Suprapubic skin (tissue), 4 donors: Measurements from ENCODE around the gene GSTA2. TPM values are rescaled to one million over a fixed set of nuclear protein-coding genes. Genes with fewer than 3 reads are reported as not detected.
"Not testable (repeated sequence)": the region's sequence is repeated elsewhere in the genome, so short reads cannot be mapped to it uniquely, and the experiment has no call there.

ENCODE experiments used
- DNase-seq, 2 donors: peaks; one replicate each; pipeline ENCODE4 v3.0.0-alpha.2; 2019; ENCODE audit warnings: low spot score in 2 of 2
- H3K27ac ChIP-seq: fragments of 200-600 bp; sonication (generic); one replicate; pipeline ENCODE4 v1.5.1; 2019
- H3K27me3 ChIP-seq: fragments of 200-600 bp; sonication (generic); one replicate; pipeline ENCODE4 v1.5.1; 2019
- H3K36me3 ChIP-seq: fragments of 200-600 bp; sonication (generic); one replicate; pipeline ENCODE4 v1.5.1; 2019
- H3K4me1 ChIP-seq: fragments of 200-600 bp; sonication (generic); one replicate; pipeline ENCODE4 v1.5.1; 2019
- H3K4me3 ChIP-seq: fragments of 200-600 bp; sonication (generic); one replicate; pipeline ENCODE4 v1.5.1; 2019; ENCODE audit warnings: mild to moderate bottlenecking
- H3K9me3 ChIP-seq: fragments of 200-600 bp; sonication (generic); one replicate; pipeline ENCODE4 v1.5.1; 2019
- EP300 ChIP-seq: sonication (generic); formaldehyde crosslinking; IDR thresholded peaks from one replicate; pipeline ENCODE4 v1.6.1; 2017; ENCODE audit warnings: antibody characterized with exemption
- POLR2A ChIP-seq, 2 donors: fragments of 450-650 bp; IDR thresholded peaks; one replicate each; pipeline ENCODE4 v1.6.1; 2017; ENCODE audit warnings: antibody characterized with exemption in 2 of 2, mild to moderate bottlenecking in 2 of 2, moderate library complexity in 2 of 2
- POLR2AphosphoS5 ChIP-seq, 3 donors: sonication (generic); formaldehyde crosslinking; IDR thresholded peaks; one replicate each; pipeline ENCODE4 v1.6.1; 2017; ENCODE audit warnings: antibody characterized with exemption in 3 of 3
- WGBS: methylation state at CpG from one replicate; pipeline ENCODE4 v1.1.5; 2018; 5-methylcytosine and 5-hydroxymethylcytosine counted together
- total RNA-seq, 4 donors: library from RNA; depleted of rRNA; stranded (reverse); fragments of >200 nt; gene quantifications; one replicate each; pipeline ENCODE4 v1.1.0, GENCODE V29; 2016
- TF ChIP-seq, protein P1 (sequence below), 2 donors: fragments of 200-600 bp in 1 of 2; fragments of 450-650 bp in 1 of 2; sonication (generic) in 1 of 2; IDR thresholded peaks; one replicate each; pipeline ENCODE4 v1.5.1; 2016 to 2019; ENCODE audit warnings: antibody characterized with exemption in 2 of 2, mild to moderate bottlenecking in 1 of 2, moderate library complexity in 1 of 2

Gene GSTA2
- total RNA-seq, 4 donors from 2014 or later = not detected

DNA sequence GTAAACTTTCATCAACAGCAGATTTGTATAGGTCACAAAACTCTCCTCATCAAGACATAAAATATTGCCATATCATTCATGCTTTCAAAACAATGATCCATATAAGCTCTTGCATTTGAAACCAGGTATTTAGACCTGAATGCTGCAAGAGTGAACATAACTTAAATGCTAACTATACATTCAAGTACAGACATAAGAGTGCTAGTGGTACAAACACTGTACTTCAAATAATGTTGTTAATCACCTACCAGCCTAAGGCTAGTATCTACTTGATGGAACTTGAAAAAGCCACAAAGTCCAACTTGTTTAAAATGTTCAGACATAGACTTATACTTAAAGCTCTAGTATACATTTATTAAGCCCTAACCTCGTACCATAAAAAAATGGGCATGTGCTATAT is 16.0 kb upstream of the GSTA2 start:
- peaks cover 3% of the 10 kb centered on the region for H3K27me3 ChIP-seq
- no peaks in the 10 kb centered on the region for H3K4me1 ChIP-seq
- WGBS = 17% methylated on average over 1 of the region's 1 CpG
- no peak for DNase-seq
- H3K9me3 ChIP-seq = no peaks in the 10 kb centered on the region
- no peaks in the 10 kb centered on the region for H3K36me3 ChIP-seq
- H3K27ac ChIP-seq = no peak overlapping the region
- TF ChIP-seq EP300 = no peak
- no peak for TF ChIP-seq POLR2A (IDR thresholded peaks at IDR 0.05)
- TF ChIP-seq, protein P1, sequence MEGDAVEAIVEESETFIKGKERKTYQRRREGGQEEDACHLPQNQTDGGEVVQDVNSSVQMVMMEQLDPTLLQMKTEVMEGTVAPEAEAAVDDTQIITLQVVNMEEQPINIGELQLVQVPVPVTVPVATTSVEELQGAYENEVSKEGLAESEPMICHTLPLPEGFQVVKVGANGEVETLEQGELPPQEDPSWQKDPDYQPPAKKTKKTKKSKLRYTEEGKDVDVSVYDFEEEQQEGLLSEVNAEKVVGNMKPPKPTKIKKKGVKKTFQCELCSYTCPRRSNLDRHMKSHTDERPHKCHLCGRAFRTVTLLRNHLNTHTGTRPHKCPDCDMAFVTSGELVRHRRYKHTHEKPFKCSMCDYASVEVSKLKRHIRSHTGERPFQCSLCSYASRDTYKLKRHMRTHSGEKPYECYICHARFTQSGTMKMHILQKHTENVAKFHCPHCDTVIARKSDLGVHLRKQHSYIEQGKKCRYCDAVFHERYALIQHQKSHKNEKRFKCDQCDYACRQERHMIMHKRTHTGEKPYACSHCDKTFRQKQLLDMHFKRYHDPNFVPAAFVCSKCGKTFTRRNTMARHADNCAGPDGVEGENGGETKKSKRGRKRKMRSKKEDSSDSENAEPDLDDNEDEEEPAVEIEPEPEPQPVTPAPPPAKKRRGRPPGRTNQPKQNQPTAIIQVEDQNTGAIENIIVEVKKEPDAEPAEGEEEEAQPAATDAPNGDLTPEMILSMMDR (IDR thresholded peaks at IDR 0.05) = no peak
- TF ChIP-seq POLR2AphosphoS5 (IDR thresholded peaks at IDR 0.05) = no peak
- no peak overlapping the region for H3K4me3 ChIP-seq

GRCh38 chr6:52776711-52777351 is 13.6 kb upstream of the GSTA2 start:
- not testable (repeated sequence) for H3K27me3 ChIP-seq, H3K36me3 ChIP-seq, H3K4me1 ChIP-seq, H3K4me3 ChIP-seq, H3K27ac ChIP-seq, DNase-seq, H3K9me3 ChIP-seq
- WGBS = 92% methylated on average over 9 of the region's 9 CpGs

GRCh38 chr6:52769399-52769798 is 6.1 kb upstream of the GSTA2 start:
- WGBS = 72% methylated on average over 4 of the region's 4 CpGs
- not testable (repeated sequence) for H3K27ac ChIP-seq, H3K9me3 ChIP-seq, H3K36me3 ChIP-seq, DNase-seq, H3K27me3 ChIP-seq, H3K4me1 ChIP-seq, H3K4me3 ChIP-seq

- H3K36me3 ChIP-seq, DNase-seq, H3K27ac ChIP-seq, H3K4me3 ChIP-seq, H3K9me3 ChIP-seq, H3K27me3 ChIP-seq, H3K4me1 ChIP-seq: not testable (repeated sequence)
Measured at GRCh38 chr6:52767658-52768057, 4.4 kb upstream of the GSTA2 start.

DNA sequence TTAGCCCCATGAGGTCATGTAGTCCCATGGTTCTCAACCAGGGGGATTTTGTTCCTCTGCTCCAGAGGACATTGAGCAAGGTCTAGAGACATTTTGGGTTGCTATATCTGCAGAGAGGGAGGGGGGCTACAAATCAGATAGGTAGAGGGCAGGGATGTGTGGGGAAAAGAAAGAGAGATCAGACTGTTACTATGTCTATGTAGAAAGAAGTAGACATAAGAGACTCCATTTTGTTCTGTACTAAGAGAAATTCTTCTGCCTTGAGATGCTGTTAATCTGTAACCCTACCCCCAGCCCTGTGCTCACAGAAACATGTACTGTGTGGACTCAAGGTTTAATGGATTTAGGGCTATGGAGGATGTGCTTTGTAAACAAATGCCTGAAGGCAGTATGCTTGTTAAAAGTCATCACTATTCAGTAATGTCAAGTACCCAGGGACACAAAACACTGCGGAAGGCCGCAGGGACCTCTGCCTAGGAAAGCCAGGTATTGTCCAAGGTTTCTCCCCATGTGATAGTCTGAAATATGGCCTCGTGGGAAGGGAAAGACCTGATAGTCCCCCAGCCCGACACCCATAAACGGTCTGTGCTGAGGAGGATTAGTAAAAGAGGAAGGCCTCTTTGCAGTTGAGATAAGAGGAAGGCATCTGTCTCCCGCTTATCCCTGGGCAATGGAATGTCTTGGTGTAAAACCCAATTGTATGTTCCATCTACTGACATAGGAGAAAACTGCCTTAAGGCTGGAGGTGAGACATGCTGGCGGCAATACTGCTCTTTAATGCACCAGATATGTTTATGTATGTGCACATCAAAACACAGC is 1.4 kb downstream of the GSTA2 start:
- WGBS = 69% methylated on average over 5 of the region's 7 CpGs
- not testable (repeated sequence) for H3K4me3 ChIP-seq, H3K4me1 ChIP-seq, H3K27me3 ChIP-seq, DNase-seq, H3K27ac ChIP-seq, H3K9me3 ChIP-seq, H3K36me3 ChIP-seq

- Histone ChIP-seq H3K9me3 (no peaks in the 10 kb centered on the region), H3K36me3 (no peaks in the 10 kb centered on the region), H3K4me1 (no peaks in the 10 kb centered on the region), H3K27ac (no peak overlapping the region), H3K4me3 (no peak overlapping the region), H3K27me3 (no peaks in the 10 kb centered on the region)
- 71% methylated on average over 6 of the region's 6 CpGs for WGBS
- DNase-seq = no peak
- TF ChIP-seq POLR2AphosphoS5 (IDR thresholded peaks at IDR 0.05) (no peak), EP300 (no peak), POLR2A (IDR thresholded peaks at IDR 0.05) (no peak)
- TF ChIP-seq, protein P1 (IDR thresholded peaks at IDR 0.05) = no peak
Measured at GRCh38 chr6:52760105-52760765, 3.0 kb downstream of the GSTA2 start.

DNA sequence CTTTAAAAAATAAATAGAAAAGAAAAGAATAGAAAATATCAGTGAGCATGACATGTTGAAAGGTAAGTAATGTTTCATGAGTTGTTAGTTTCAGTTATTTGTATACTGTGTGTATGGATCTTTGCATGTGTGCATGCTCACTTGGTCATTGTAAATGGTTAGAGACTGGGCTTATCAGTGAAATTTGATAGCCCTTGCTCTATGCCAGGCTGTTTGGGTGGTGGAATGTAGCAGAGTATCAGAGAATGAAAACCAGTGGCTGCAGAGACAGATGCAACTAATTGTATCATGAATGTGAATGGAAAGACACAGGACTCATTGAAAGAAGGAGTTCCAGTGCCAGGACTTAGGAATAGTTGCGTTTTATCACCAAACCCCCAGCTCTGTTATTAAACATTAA is 4.2 kb downstream of the GSTA2 start:
- no peaks in the 10 kb centered on the region for H3K27me3 ChIP-seq
- H3K9me3 ChIP-seq = no peaks in the 10 kb centered on the region
- no peaks in the 10 kb centered on the region for H3K4me1 ChIP-seq
- H3K36me3 ChIP-seq = no peaks in the 10 kb centered on the region
- no peak for DNase-seq
- TF ChIP-seq EP300 = no peak
- 54% methylated on average over 1 of the region's 1 CpG for WGBS
- no peak overlapping the region for H3K27ac ChIP-seq
- H3K4me3 ChIP-seq = no peak overlapping the region

DNA sequence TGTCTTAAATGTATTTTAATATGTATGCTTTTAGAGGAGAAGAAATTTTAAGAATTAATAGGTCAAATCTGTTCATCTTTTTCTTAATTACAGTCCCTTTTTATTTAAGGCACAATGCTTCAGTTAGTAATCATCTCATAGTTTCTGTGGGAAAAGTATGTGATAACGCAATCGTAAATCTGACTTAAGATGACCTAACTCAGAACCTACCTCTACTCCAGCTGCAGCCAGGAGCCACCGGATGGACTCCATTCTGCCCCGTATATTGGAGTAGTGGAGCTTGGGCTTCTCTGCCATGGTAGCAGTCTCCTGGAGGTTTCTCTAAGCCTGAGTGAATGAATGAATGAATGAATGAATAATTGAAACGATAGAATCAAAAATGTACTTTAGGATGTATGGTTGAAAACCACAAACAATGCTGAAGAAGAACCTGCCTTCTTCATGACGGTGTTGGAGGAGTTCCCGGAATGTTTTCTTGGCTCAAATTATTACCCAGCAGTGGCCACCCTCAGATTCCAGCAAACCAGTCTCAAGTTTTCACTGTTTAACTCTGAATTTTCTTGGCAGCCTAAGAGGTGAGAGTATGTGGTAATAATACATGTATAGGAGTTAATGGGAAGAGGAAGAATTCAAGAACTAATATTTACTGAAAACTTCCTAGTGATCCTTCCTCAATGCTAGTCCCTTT is 5.5 kb downstream of the GSTA2 start:
- not testable (repeated sequence) for H3K27ac ChIP-seq, H3K9me3 ChIP-seq, H3K4me3 ChIP-seq, H3K27me3 ChIP-seq, H3K36me3 ChIP-seq, H3K4me1 ChIP-seq, DNase-seq
- 59% methylated on average over 7 of the region's 7 CpGs for WGBS
